ENCODE measurements around the gene SND1.

The SND1 gene

GRCh38 chr7:128075242-128076095 lies 423.5 kb downstream of the SND1 start:
- no peak for DNase-seq (ENCODE audit: insufficient read length, low spot score)
- FAIRE-seq = no peak
- no peak for TF ChIP-seq CTCF (IDR thresholded peaks at IDR 0.05; ENCODE audit: insufficient read depth, missing control alignments)

GRCh38 chr7:128076196-128076795 lies 424.3 kb downstream of the SND1 start:
- TF ChIP-seq CTCF (IDR thresholded peaks at IDR 0.05; ENCODE audit: insufficient read depth, missing control alignments) = no peak
- FAIRE-seq (no peak), DNase-seq (ENCODE audit: insufficient read length, low spot score) (no peak)

- no peak for TF ChIP-seq CTCF (IDR thresholded peaks at IDR 0.05; ENCODE audit: insufficient read depth, missing control alignments)
- FAIRE-seq (no peak), DNase-seq (ENCODE audit: insufficient read length, low spot score) (no peak)
Observed at GRCh38 chr7:128076796-128077271, 424.8 kb downstream of the SND1 start.

GRCh38 chr7:128078309-128078708 lies 426.3 kb downstream of the SND1 start:
- DNase-seq (ENCODE audit: insufficient read length, low spot score) = no peak
- no peak for TF ChIP-seq CTCF (IDR thresholded peaks at IDR 0.05; ENCODE audit: insufficient read depth, missing control alignments)
- FAIRE-seq = no peak

- no peak for FAIRE-seq
- no peak for TF ChIP-seq CTCF (IDR thresholded peaks at IDR 0.05; ENCODE audit: insufficient read depth, missing control alignments)
Observed at GRCh38 chr7:128080169-128080568, 428.2 kb downstream of the SND1 start.

GRCh38 chr7:128081351-128081750 lies 429.4 kb downstream of the SND1 start:
- FAIRE-seq (no peak), DNase-seq (ENCODE audit: insufficient read length, low spot score) (no peak)
- no peak for TF ChIP-seq CTCF (IDR thresholded peaks at IDR 0.05; ENCODE audit: insufficient read depth, missing control alignments)

More at GRCh38 chr7:128080169-128080568, 428.2 kb downstream of the SND1 start:
- no peak for DNase-seq (ENCODE audit: insufficient read length, low spot score)

- no peak for TF ChIP-seq CTCF (IDR thresholded peaks at IDR 0.05; ENCODE audit: insufficient read depth, missing control alignments)
- FAIRE-seq = no peak
- no peak for DNase-seq (ENCODE audit: insufficient read length, low spot score)
Observed at GRCh38 chr7:128081808-128082207, 429.8 kb downstream of the SND1 start.

All from D721Med (cell line).